Calu3 (cell line): Measurements from ENCODE around the gene ATP8A2. TPM values are rescaled to one million over a fixed set of nuclear protein-coding genes. Genes with fewer than 3 reads are reported as not detected.

Experiments
- BruUV-seq: library from RNA; stranded (reverse); fragments of 400-500 nt; replicated peaks from 2 replicates; lab custom pipeline; 2021; lab: Mats Ljungman, UMichigan
- CTCF ChIA-PET: fragments of 300-600 bp; sonication (Branson Sonifier 250); formaldehyde crosslinking; loops from one replicate; lab custom pipeline; 2022; ENCODE audit warnings: antibody characterized with exemption; lab: Charles Lee
- DNase-seq: peaks from one replicate; pipeline ENCODE4 v3.0.0; 2022
- H3K27ac Mint-ChIP-seq: one replicate; pipeline ENCODE4 v1.8.0; 2022; ENCODE audit warnings: mixed read lengths; ENCODE audit not compliant: unreplicated experiment
- H3K27me3 Mint-ChIP-seq: one replicate; pipeline ENCODE4 v1.8.0; 2022; ENCODE audit warnings: mixed read lengths; ENCODE audit not compliant: unreplicated experiment
- H3K36me3 Mint-ChIP-seq: one replicate; pipeline ENCODE4 v1.8.0; 2022; ENCODE audit warnings: mild to moderate bottlenecking, moderate library complexity, mixed read lengths; ENCODE audit not compliant: insufficient read depth, unreplicated experiment
- H3K4me1 Mint-ChIP-seq: one replicate; pipeline ENCODE4 v1.8.0; 2022; ENCODE audit warnings: mild to moderate bottlenecking, low read depth, mixed read lengths; ENCODE audit not compliant: unreplicated experiment
- H3K4me3 Mint-ChIP-seq: one replicate; pipeline ENCODE4 v1.8.0; 2022; ENCODE audit warnings: mild to moderate bottlenecking, low read depth, moderate library complexity, mixed read lengths; ENCODE audit not compliant: unreplicated experiment
- H3K9me3 Mint-ChIP-seq: one replicate; pipeline ENCODE4 v1.8.0; 2022; ENCODE audit warnings: low read depth, mixed read lengths; ENCODE audit not compliant: unreplicated experiment
- CTCF ChIP-seq: fragments of 200-600 bp; IDR thresholded peaks from one replicate; pipeline ENCODE4 v1.8.0; 2022; ENCODE audit warnings: antibody characterized with exemption; ENCODE audit not compliant: unreplicated experiment
- intact Hi-C: fragments of 100-400 bp; cut with micrococcal nuclease; formaldehyde crosslinking; loops from one replicate; pipeline ENCODE4 v1.10.0; 2022; ENCODE audit not compliant: unreplicated experiment
- total RNA-seq: library from RNA; stranded (reverse); gene quantifications from 2 replicates; pipeline ENCODE4 v1.2.3, GENCODE V29; 2022

Gene ATP8A2
- total RNA-seq, 1 experiment from 2014 or later = 0.05 TPM

- Mint-ChIP-seq H3K4me3 (no peak overlapping the region), H3K27ac (no peak overlapping the region), H3K9me3 (peaks cover 4% of the 10 kb centered on the region), H3K4me1 (peaks cover 2% of the 10 kb centered on the region), H3K27me3 (peaks cover 52% of the 10 kb centered on the region), H3K36me3 (no peaks in the 10 kb centered on the region)
- intact Hi-C loops = no loop called here
- BruUV-seq = no TSS peak
- CTCF ChIA-PET = no interaction called here
- DNase-seq = no peak
- no peak for TF ChIP-seq CTCF
Measured at GRCh38 chr13:25733001-25733491, 361.3 kb downstream of the ATP8A2 start.

- Mint-ChIP-seq H3K27ac (no peak overlapping the region), H3K4me1 (peaks cover 8% of the 10 kb centered on the region), H3K27me3 (peaks cover 52% of the 10 kb centered on the region), H3K9me3 (peaks cover 4% of the 10 kb centered on the region), H3K4me3 (no peak overlapping the region), H3K36me3 (no peaks in the 10 kb centered on the region)
- CTCF ChIA-PET = no interaction called here
- TF ChIP-seq CTCF = no peak
- BruUV-seq = no TSS peak
- intact Hi-C loops = no loop called here
- no peak for DNase-seq
Measured at GRCh38 chr13:25733696-25734435, 362.1 kb downstream of the ATP8A2 start.

GRCh38 chr13:25738342-25739196, 366.8 kb downstream of the ATP8A2 start:
- BruUV-seq = no TSS peak
- intact Hi-C loops = no loop called here
- Mint-ChIP-seq H3K27me3 (peaks cover 65% of the 10 kb centered on the region), H3K9me3 (no peaks in the 10 kb centered on the region), H3K27ac (no peak overlapping the region), H3K36me3 (no peaks in the 10 kb centered on the region), H3K4me3 (no peak overlapping the region), H3K4me1 (peaks cover 8% of the 10 kb centered on the region)
- DNase-seq = no peak
- CTCF ChIA-PET = no interaction called here
- TF ChIP-seq CTCF = no peak

- no peaks in the 10 kb centered on the region for H3K36me3 Mint-ChIP-seq
- no peak overlapping the region for H3K4me3 Mint-ChIP-seq
- no peaks in the 10 kb centered on the region for H3K9me3 Mint-ChIP-seq
- TF ChIP-seq CTCF = no peak
- intact Hi-C loops = no loop called here
- DNase-seq = no peak
- peaks cover 8% of the 10 kb centered on the region for H3K4me1 Mint-ChIP-seq
- H3K27me3 Mint-ChIP-seq = peaks cover 65% of the 10 kb centered on the region
- BruUV-seq = no TSS peak
- H3K27ac Mint-ChIP-seq = no peak overlapping the region
- CTCF ChIA-PET = no interaction called here
Measured at GRCh38 chr13:25739376-25739775, 367.6 kb downstream of the ATP8A2 start.
